GM21367 (cell line): Measurements from ENCODE around the gene C21orf58.
"Not testable (repeated sequence)": the region's sequence is repeated elsewhere in the genome, so short reads cannot be mapped to it uniquely, and the experiment has no call there.

Experiments
- ATAC-seq: cut with Tn5 transposase; IDR thresholded peaks from one replicate; pipeline ENCODE4 v1.9.1; 2021; ENCODE audit not compliant: unreplicated experiment

Gene C21orf58

DNA sequence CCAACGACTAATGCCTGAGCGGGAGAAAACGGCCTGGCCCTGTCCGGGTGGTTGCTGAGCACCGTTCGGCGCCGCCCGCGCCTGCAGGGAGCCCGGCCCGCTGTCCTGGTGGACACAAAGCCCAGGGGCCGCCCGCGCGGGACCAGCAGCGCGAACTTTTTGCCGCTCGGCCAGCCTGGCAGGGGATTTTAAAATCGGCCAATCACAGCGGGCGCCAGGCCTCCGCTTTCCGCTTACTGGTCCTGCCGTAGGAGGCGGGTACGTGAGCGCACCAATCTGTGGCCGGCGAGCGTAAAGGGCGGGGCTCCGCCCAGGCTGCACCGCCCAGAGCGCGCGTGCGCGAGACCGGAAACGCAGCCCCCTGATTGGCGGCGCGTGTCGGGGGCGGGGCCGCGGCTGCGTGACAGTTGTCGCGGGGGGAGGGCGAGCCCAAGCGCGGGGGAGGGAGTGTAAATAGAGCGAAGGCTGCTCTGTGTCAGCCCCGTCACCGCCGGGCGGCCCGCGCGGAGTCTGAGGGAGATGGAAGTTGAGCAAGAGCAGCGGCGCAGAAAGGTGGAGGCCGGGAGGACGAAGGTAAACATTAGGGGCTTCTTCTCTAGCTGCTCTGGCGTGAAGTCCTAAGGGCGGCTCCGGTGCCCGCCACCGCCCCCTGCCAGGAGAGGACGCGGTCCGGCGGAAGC lies at the start of gene C21orf58, which contains the start of gene PCNT:
C21orf58 (minus strand) TSS at position 161 of the 680 bp plus-strand sequence. CDS start 1,132 bp downstream, outside the sequence.
PCNT (plus strand) TSS at position 447 of the 680 bp plus-strand sequence; CDS start at position 520, 73 bp downstream.
- ATAC-seq, result peak; percentile 63

DNA sequence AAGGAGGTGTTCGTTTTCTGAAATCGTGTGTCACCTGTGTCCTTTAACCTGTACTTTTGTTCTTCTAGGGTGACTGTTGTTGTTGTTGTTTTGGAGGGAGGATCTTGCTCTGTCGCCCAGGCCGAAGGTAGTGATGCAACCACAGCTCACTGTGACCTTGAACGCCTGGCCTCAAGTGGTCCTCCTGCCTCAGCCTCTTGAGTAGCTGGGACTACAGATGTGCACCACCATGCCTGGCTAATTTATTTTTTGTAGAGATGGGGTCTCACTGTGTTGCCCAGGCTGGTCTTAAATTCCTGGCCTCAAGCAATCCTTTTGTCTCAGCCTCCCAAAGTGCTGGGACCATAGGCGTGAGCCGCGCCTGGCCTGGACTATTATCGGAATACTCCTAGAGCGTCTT lies 49.3 kb upstream of the C21orf58 start:
- not testable (repeated sequence) for ATAC-seq

DNA sequence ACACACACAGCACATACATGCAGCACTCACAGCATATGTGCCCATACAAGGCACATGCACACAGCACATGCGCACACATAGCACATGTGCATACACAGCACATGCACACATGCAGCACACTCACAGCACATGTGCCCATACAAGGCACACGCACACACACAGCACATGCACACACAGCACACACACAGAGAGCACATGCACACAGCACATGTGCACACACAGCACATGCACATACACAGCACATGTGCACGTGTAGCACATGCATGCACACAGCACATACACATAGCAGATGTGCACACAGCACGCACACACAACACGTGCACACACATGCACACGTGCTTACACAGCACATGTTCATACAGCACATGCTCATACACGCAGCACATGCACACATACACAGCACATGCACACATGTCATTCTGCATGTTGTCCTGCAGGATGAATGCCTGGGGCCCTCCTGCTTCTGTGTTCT lies 48.4 kb upstream of the C21orf58 start:
- ATAC-seq, result no peak

DNA sequence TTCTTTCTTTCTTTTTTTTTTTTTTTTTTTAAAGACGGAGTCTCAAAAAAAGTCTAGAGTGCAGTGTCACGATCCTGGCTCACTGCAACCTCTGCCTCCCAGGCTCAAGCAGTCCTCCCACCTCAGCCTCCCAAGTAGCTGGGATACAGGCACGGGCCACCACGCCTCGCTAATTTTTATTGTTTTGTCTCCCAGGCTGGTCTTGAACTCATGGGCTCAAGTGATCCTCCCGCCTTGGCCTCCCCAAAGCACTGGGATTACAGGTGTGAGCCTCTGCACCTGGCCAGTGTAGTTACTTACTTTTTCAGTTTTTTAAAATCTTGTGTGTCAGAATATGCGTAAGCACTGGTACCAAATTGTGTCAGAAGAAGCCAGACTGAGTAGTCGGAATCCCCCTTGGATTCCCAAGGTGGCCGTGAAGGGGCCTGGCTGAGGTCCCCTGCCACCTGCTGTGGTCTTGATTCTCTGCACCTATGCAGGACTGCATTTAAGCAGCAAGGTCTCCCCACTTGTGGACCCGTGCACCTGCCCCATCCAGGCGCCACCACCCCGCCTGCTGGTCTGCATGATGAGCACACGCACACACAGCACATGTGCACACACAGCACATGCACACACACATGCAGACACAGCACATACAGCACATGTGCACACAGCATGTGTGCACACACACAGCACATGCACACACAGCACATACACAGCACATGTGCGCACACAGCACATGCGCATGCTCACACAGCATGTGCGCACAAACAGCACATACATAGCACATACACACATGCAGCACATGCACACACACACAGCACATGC lies 47.7 kb upstream of the C21orf58 start:
- ATAC-seq, result no peak

DNA sequence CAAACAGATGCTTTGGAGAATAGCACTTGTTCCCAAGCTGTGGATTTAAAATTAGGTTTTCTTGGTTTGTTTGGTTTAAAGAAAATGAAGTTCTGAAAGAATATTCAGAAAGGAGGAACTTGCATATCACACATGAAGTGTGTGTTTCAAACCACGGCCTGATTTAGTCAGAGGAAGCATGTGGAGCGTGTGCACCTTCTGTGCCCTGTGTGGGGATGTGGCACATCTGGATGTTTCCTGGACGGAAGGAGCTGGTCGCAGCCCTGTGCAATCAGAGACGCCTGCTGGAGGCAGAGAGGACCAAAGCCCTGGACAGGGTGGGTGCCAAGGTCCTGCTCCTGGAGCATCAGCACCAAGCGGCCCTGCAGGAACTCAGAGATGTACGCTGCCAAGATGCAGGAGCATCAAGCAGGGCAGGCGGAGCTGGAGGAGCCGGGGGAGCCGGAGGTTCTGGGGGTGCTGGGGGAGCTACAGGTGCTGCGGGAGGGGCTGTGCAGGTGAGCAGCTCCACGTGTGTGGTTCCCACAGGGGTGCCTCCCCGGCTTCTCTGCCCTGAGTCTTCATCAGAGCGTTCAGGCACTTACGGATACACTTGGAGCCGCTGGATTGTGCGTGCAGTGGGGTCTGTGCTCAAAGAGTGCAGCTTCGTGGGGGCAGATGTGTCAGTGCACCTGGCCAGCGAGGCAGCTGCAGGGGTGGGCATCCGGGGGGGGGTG lies 46.0 kb upstream of the C21orf58 start:
- no peak for ATAC-seq

DNA sequence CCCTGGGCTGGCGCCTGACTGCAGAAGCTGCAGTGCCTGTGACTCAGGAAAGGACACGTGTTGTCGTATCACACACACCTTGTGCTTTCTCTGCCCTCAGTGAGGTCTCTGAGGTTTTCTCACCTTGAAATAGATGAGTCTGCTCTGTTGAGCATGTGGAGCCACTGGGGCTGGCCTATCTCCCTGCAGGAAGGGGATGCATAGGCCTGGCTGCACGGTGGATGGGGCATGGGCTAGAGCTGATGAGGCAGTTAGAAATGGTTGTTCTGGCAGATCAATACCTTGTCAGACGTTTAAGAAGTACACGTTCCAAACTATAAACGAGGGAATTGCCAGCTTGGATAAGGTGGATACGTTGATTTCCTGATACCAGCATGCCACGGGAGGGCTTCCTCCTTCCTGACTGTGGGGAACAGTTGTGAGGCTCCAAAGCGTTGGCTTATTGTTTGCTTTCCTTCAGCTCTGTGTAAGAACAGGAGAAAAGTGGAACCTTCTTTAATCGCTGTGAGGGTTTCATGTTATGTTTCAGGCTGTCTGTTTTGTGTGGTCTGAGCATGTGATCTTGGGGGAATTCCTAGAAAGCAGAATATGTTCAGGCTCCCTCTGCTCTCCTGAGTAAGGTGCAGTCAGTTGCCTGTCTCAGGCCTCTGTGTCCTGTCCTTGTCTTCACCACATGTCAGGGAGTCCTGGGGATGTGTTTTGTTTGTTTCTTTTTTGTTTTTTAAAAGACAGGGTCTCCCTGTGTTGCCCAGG lies 45.0 kb upstream of the C21orf58 start:
- peak; percentile 54 for ATAC-seq

DNA sequence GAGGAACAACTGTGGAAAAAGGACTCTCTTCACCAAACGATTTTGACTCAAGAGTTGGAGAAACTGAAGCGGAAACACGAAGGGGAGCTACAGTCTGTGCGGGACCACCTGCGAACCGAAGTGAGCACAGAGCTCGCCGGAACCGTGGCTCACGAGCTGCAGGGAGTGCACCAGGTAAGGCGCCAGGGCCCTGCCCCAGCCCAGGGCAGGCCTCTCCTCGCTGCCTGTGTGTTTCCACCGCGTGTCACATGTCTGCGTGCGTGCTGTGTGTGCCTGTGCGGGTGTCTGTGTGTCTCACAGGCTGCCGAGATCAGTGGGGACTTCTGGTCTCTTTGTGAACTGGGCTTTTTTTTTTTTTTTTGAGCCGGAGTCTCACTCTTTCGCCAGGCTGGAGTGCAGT lies 43.3 kb upstream of the C21orf58 start:
- ATAC-seq, result no peak

DNA sequence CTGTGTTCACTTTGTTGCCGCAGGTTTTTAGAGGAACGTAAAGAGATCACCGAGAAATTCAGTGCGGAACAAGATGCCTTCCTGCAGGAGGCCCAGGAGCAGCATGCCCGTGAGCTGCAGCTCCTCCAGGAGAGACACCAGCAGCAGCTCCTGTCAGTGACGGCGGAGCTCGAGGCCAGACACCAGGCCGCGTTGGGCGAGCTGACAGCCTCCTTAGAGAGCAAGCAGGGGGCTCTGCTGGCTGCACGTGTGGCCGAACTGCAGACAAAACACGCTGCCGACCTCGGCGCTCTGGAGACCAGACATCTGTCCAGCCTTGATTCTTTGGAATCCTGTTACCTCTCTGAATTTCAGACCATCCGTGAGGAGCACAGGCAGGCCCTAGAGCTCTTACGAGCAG lies 42.9 kb upstream of the C21orf58 start:
- no peak for ATAC-seq

DNA sequence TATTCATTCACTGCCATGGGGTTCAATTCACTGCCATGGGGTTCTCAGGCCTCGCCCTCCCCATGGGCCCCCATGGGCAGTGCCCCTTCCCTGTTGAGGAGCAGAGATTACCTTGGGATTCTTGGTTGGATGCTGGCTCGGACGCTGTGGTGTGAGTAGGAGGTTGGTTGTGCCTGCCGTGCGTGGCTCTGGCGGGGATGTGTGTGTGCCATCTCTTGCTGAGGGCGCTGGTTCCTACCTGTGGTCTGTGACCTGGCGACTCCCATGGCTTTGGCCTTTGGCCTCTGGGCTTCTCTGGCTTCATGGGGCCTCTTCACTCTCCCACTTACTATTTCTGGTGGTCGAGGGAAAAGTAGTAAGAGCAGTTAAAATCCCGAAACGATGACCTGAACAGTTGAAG lies 42.4 kb upstream of the C21orf58 start:
- ATAC-seq, result no peak

DNA sequence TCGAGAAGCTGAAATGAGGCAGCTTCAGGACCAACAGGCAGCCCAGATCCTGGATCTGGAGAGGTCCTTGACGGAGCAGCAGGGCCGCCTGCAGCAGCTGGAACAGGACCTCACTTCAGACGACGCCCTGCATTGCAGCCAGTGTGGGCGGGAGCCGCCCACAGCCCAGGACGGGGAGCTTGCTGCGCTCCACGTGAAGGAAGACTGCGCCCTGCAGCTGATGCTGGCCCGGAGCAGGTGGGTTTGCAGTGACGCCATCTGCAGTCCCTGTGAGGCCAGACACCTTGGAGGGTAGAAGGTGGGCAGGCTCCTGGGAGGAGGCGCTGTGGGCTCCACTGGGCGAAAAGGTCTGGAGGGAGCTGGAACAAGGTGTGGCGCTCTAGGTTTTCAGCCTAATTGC lies 40.0 kb upstream of the C21orf58 start:
- ATAC-seq, result no peak

DNA sequence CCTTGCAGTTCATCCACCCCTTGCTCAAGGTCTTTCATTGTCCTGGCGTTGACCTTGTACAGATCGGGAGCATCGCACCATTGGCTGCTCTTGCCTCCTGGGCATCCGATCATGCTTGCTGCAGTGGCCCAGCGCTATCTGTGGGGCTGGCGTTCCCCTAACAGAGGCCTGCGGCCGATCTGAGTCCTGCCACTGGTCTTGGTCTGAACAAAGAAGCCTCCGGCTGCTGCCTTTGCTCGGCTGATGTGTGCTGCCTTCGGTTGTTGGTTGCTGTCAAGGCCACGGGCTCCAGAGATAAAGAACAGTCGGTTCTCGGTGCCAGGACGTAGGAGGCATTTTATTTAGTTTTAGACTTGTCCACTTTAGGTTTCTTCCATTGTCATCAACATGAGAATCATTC lies 39.3 kb upstream of the C21orf58 start:
- ATAC-seq, result no peak

DNA sequence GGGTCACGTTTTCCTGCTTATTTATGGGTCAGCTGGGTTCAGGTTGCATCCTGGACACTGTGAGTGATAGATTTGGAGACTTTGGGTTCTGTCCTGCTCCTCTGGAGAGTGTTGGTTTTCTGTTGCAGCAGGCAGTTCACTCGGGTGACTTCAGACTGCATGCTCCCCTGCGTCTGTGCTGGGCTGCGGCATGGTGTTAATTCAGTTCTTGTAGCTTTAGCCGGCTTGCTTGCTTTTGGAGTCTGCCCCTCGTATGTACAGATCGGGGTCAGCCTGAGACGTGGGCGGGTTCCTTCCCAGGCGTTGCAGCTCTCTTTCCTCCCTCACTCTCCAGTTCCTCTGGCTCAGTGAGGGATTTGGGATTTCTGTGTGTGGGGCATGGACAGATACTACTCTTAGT lies 38.3 kb upstream of the C21orf58 start:
- ATAC-seq, result no peak

DNA sequence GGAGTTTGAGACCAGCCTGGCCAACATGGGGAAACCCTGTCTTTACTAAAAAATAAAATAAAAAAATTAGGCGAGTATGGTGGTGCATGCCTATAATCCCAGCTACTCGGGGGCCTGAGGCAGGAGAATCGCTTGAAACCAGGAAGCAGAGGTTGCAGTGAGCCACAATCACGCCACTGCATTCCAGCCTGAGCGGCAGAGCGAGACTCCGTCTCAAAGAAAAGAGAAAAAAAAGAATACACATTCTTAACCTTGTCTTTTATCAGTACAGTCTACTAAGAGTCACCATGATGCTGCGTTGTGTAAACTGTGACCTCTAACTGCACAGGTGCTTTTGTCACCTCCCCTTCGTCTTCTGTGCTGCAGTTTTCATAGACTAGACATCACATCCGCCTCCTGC lies 37.5 kb upstream of the C21orf58 start:
- ATAC-seq, result no peak

DNA sequence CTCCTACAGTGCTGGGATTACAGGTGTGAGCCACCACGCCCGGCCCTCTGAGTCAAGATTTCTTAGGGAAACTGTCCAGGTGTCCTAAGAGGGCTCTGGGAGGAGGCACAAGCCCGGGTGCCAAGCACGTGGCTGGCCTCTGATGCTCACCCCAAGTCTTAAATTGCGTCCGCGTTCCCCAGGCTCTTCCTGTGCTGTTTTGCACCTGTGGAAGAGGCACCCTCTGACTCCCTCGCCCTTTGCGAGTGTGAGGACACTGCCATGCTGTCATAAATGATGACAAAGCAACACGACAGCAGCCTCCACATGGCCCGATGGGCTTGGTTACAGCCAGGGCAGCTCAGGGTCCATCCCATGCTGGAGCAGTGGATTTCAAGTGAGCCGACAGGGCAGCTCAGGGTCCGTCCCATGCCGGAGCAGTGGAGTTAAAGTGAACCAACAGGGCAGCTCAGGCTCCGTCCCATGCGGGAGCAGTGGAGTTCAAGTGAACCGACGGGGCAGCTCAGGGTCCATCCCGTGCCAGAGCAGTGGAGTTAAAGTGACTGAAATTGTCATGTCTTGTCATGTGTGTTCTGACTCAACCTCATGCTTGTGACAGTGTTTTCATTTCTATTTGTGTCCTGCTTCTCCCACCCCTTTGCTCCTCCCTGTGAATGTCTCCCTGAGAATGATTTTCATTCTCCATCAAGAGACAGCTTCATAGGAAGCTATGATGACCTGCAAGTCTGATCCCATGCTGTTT lies 34.2 kb upstream of the C21orf58 start:
- no peak for ATAC-seq

DNA sequence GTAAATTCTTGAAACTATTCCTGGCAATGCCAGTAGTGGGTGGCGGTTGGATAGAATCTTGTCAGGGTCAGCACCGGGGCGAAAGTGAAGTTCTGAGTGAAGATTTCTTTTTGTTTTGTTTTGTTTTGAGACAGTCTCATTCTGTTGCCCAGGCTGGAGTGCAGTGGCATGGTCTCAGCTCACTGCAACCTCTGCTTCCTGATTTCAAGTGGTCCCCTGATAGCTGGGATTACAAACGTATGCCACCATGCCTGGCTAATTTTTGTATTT lies 33.6 kb upstream of the C21orf58 start:
- ATAC-seq, result no peak

DNA sequence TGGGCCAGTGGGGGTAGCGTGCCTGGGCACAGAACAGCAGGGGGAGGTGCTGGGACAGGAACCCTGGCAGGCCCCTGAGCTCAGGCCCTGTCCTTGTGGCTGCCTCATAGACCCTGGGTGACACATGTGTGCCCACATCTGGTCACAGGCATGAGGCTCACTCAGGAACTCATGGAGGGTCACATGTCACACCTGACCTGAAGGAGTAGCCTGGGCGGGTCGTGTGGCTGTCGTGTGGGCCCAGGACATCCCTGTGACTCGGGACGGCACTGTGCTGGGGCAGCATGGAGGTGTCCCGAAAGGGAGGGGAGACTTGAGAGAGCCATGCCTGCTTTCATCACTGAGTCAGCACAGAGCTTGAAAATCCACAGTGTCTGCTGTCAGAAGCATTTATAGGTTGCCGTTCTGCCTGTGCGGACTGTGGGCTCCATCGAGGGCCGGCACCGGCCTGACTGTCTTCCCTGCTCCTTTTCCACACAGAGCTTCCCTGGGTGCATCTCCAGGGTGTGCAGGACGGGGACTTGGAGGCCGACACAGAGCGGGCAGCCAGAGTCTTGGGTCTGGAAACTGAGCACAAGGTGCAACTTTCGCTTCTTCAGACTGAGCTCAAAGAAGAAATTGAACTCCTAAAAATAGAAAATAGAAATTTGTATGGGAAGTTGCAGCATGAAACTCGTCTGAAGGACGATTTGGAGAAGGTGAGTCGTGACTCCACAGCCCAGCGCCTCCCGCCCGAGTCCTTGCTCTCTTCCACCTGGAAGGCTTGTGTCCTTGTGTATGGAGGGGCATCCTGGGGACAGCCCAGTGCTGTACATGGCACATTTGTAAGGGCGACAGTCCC lies 33.0 kb upstream of the C21orf58 start:
- no peak for ATAC-seq

DNA sequence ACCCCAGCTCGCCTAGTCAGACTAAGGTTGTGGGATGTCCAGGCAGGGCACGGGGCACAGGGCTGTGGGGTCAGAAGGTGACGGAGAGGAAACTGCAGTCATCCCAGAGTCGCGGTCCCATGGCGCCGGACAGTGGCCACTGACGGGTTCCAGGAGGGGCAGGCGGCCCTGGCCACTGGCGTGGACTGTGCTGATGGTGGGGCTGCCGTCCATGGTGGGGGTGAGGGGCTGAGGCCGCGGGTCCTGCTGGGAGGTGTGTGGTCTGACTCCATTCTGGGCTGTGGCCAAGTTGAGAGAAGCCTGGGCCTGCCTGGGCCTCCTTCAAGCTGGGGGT lies 32.3 kb upstream of the C21orf58 start:
- ATAC-seq, result no peak

DNA sequence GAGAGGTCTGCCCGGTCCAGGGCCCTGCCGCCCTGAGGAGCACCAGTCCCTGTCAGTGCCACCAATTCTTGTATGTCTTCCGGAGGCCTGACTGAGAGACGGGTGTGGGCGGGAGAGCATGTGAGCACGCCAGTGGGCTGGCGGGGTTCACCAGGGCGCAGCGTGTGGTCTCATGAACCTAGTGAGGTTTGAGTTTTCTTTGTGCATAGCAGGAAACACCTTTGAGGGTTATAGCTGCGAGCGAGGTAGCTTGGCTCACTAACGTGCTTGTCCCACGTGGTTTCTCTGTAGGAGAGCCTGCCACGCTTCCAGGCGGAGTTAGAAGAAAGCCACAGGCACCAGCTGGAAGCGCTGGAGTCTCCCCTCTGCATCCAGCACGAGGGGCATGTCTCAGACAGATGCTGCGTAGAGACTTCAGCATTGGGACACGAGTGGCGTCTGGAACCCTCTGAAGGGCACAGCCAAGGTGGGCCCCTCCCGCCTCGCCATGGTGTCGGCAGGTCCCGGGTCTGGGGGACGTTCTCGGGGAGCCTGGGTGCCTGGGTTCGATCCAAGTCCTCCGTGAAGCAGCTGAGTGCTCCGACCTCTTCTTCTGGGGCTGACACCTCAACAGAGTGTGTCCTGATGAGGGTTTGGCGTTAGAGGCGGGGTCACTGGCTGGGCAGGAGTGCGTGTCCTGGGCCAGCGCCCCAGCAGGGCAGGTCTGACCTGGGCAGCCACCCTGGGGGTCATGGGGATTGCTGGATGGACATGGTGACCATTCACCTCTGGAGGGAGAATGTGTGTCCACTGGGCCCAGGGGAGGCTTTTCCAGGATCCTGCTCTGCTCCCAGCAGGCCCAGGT lies 31.7 kb upstream of the C21orf58 start:
- no peak for ATAC-seq

DNA sequence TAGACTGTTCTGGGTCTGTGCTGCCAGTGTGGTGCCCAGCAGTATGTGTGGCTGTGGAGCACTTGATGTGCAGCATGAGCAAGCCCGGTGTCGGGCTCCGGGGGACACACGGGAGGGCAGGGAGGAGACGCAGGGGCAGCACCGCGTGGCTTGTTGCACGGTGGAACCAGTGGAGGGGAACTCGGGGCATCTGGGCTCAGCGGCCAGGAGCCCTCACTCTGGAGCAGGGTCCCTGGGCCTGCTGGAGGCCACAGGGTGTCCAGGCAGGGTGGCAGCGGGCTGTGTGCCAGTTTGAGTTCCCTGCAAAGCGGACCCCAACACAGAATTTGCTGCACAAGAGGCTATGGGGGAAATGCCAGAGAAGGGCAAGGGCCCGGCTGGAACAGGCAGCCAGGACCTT lies 30.8 kb upstream of the C21orf58 start:
- ATAC-seq, result no peak
